Measurements from ENCODE around the gene TMEM63B.

DNA sequence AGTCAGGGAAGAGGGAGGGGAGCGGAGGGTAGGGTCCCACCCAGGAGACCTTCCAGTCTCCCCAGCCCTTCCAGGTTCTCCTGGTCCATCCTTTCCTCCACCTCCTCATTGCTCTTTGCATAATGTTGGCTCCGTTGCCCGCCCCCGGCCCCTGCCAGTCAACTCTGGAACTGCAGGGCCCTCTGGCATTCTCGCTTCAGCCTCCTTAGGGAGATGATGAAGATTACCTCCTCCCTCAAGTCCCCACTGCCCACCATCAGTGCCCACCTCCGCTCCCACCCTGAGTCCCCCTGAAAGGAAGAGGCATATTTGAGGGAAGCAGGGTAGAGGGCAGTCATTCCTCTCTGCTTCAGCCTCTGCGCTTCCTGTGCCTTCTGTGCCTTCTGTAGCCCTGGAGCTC lies 8.5 kb downstream of the TMEM63B start:
- TF ChIP-seq POLR2AphosphoS5 (IDR thresholded peaks at IDR 0.05; ENCODE audit: borderline replicate concordance, low read depth, low read length) (no peak), EZH2 (IDR thresholded peaks at IDR 0.05) (no peak), FOXP2 (optimal IDR thresholded peaks at IDR 0.05; ENCODE audit: control extremely low read depth, extremely low read length, insufficient read depth) (no peak)
